ENCODE data around the gene CCM2. TPM values are rescaled to one million over a fixed set of nuclear protein-coding genes. Genes with fewer than 3 reads are reported as not detected.

CCM2 gene
- total RNA-seq, 2 experiments from 2014 or later, result 58.9 to 89.1 TPM

- Histone ChIP-seq H3K79me2 (ENCODE audit: insufficient read depth, low read depth, low read length) (no peaks in the 10 kb centered on the region), H3K4me2 (ENCODE audit: low read length) (no peak overlapping the region), H3K4me3 (ENCODE audit: low read depth, low read length, poor library complexity, severe bottlenecking) (no peak overlapping the region), H3K36me3 (ENCODE audit: insufficient read depth, low read length) (no peaks in the 10 kb centered on the region), H3K27ac (ENCODE audit: low read depth, low read length, poor library complexity, severe bottlenecking) (no peak overlapping the region), H3K9me3 (ENCODE audit: low read length) (no peaks in the 10 kb centered on the region), H3K9me2 (ENCODE audit: insufficient read depth, low read length) (no peaks in the 10 kb centered on the region), H2AFZ (ENCODE audit: low read length) (no peak overlapping the region), H4K20me1 (ENCODE audit: insufficient read depth, low read length) (no peaks in the 10 kb centered on the region), H3K4me1 (ENCODE audit: insufficient read depth, low read length, poor library complexity, severe bottlenecking) (peaks cover 9% of the 10 kb centered on the region)
- BruUV-seq (replicated peaks), result no TSS peak
- ChIA-PET POLR2A (interaction anchor here (1.1 kb wide), 1 partner anchor 9 kb away, joined by 4 read pairs; no protein-coding TSS in a partner anchor), CTCF (ENCODE audit: unreplicated experiment) (no interaction called here)
- no peak for DNase-seq (ENCODE audit: low spot score)
- TF ChIP-seq CTCF (conservative IDR thresholded peaks at IDR 0.05; ENCODE audit: low read length) (peak; percentile 63), EZH2phosphoT487 (IDR thresholded peaks at IDR 0.05; ENCODE audit: borderline replicate concordance, low read depth, low read length) (no peak)
- intact Hi-C loops (cut with micrococcal nuclease; ENCODE audit: unreplicated experiment), result no loop called here
These were observed 35.6 kb upstream of the CCM2 start for GRCh38 chr7:44964384-44964830.

- Histone ChIP-seq H3K27ac (ENCODE audit: low read depth, low read length, poor library complexity, severe bottlenecking) (no peak overlapping the region), H4K20me1 (ENCODE audit: insufficient read depth, low read length) (no peaks in the 10 kb centered on the region), H3K4me3 (ENCODE audit: low read depth, low read length, poor library complexity, severe bottlenecking) (no peak overlapping the region), H3K9me3 (ENCODE audit: low read length) (no peaks in the 10 kb centered on the region), H3K79me2 (ENCODE audit: insufficient read depth, low read depth, low read length) (no peaks in the 10 kb centered on the region), H3K36me3 (ENCODE audit: insufficient read depth, low read length) (no peaks in the 10 kb centered on the region), H3K4me2 (ENCODE audit: low read length) (no peak overlapping the region), H2AFZ (ENCODE audit: low read length) (no peak overlapping the region), H3K9me2 (ENCODE audit: insufficient read depth, low read length) (no peaks in the 10 kb centered on the region), H3K4me1 (ENCODE audit: insufficient read depth, low read length, poor library complexity, severe bottlenecking) (peaks cover 10% of the 10 kb centered on the region)
- no peak for DNase-seq (ENCODE audit: low spot score)
- intact Hi-C loops (cut with micrococcal nuclease; ENCODE audit: unreplicated experiment), result no loop called here
- BruUV-seq (replicated peaks), result no TSS peak
- POLR2A ChIA-PET, result interaction anchor here (0.6 kb wide), 1 partner anchor 620 kb away, joined by 3 read pairs; no protein-coding TSS in a partner anchor
- CTCF ChIA-PET (ENCODE audit: unreplicated experiment), result no interaction called here
- TF ChIP-seq EZH2phosphoT487 (IDR thresholded peaks at IDR 0.05; ENCODE audit: borderline replicate concordance, low read depth, low read length), result no peak
- TF ChIP-seq CTCF (conservative IDR thresholded peaks at IDR 0.05; ENCODE audit: low read length), result no peak
These were observed 35.1 kb upstream of the CCM2 start for GRCh38 chr7:44964831-44965440.

GRCh38 chr7:44965441-44965903, 34.5 kb upstream of the CCM2 start:
- no peak overlapping the region for H3K27ac ChIP-seq (ENCODE audit: low read depth, low read length, poor library complexity, severe bottlenecking)
- intact Hi-C loops (cut with micrococcal nuclease; ENCODE audit: unreplicated experiment), result no loop called here
- peaks cover 13% of the 10 kb centered on the region for H3K4me1 ChIP-seq (ENCODE audit: insufficient read depth, low read length, poor library complexity, severe bottlenecking)
- H3K9me2 ChIP-seq (ENCODE audit: insufficient read depth, low read length), result no peaks in the 10 kb centered on the region
- CTCF ChIA-PET (ENCODE audit: unreplicated experiment), result no interaction called here
- TF ChIP-seq CTCF (conservative IDR thresholded peaks at IDR 0.05; ENCODE audit: low read length) (no peak), EZH2phosphoT487 (IDR thresholded peaks at IDR 0.05; ENCODE audit: borderline replicate concordance, low read depth, low read length) (no peak)
- no TSS peak for BruUV-seq (replicated peaks)
- no peak overlapping the region for H3K4me3 ChIP-seq (ENCODE audit: low read depth, low read length, poor library complexity, severe bottlenecking)
- no peak overlapping the region for H2AFZ ChIP-seq (ENCODE audit: low read length)
- H3K36me3 ChIP-seq (ENCODE audit: insufficient read depth, low read length), result no peaks in the 10 kb centered on the region
- POLR2A ChIA-PET, result interaction anchor here (0.6 kb wide), 1 partner anchor 621 kb away, joined by 3 read pairs; no protein-coding TSS in a partner anchor
- no peak overlapping the region for H3K4me2 ChIP-seq (ENCODE audit: low read length)
- H4K20me1 ChIP-seq (ENCODE audit: insufficient read depth, low read length), result no peaks in the 10 kb centered on the region
- no peak for DNase-seq (ENCODE audit: low spot score)
- no peaks in the 10 kb centered on the region for H3K79me2 ChIP-seq (ENCODE audit: insufficient read depth, low read depth, low read length)
- H3K9me3 ChIP-seq (ENCODE audit: low read length), result no peaks in the 10 kb centered on the region
